HCT116 (cell line): ENCODE measurements around the gene ERGIC1. TPM values are rescaled to one million over a fixed set of nuclear protein-coding genes. Genes with fewer than 3 reads are reported as not detected.

Source experiments
- ATF3 ChIP-seq: IDR thresholded peaks from 2 replicates; pipeline ENCODE4 v1.6.1; 2012
- ELF1 ChIP-seq: IDR thresholded peaks from 2 replicates; pipeline ENCODE4 v1.6.1; 2012; ENCODE audit warnings: low read depth, borderline replicate concordance
- FOSL1 ChIP-seq: IDR thresholded peaks from 2 replicates; pipeline ENCODE4 v1.6.1; 2012; ENCODE audit warnings: low read depth
- MAX ChIP-seq: IDR thresholded peaks from 2 replicates; pipeline ENCODE4 v1.6.1; 2012
- REST ChIP-seq: IDR thresholded peaks from 2 replicates; pipeline ENCODE4 v1.6.1; 2012; ENCODE audit warnings: low read depth
- SP1 ChIP-seq: IDR thresholded peaks from 2 replicates; pipeline ENCODE4 v1.6.1; 2012; ENCODE audit warnings: low read depth
- YY1 ChIP-seq: IDR thresholded peaks from 2 replicates; pipeline ENCODE4 v1.6.1; 2011; ENCODE audit warnings: low read length, low read depth, moderate library complexity, mild to moderate bottlenecking; ENCODE audit not compliant: insufficient replicate concordance; ENCODE audit errors: extremely low read depth
- ZBTB33 ChIP-seq: IDR thresholded peaks from 2 replicates; pipeline ENCODE4 v1.6.1; 2011; ENCODE audit warnings: mild to moderate bottlenecking, low read length, moderate library complexity; ENCODE audit not compliant: insufficient replicate concordance; ENCODE audit errors: extremely low read depth
- total RNA-seq: library from RNA; stranded (reverse); gene quantifications from one replicate; pipeline ENCODE4 v1.2.1, GENCODE V29; 2021; ENCODE audit not compliant: unreplicated experiment

ERGIC1 gene
- total RNA-seq, 1 experiment from 2014 or later, result 73.3 TPM

GRCh38 chr5:172877466-172878260 lies 43.6 kb downstream of the ERGIC1 start (continued):
- TF ChIP-seq REST, result no peak
- TF ChIP-seq ELF1, result no peak
- no peak for TF ChIP-seq ZBTB33
- no peak for TF ChIP-seq SP1
- TF ChIP-seq ATF3, result no peak
- no peak for TF ChIP-seq MAX
- no peak for TF ChIP-seq YY1
- TF ChIP-seq FOSL1, result no peak
